ENCODE data around the gene LSM7.

The LSM7 gene

GRCh38 chr19:2365201-2365970 is 37.0 kb upstream of the LSM7 start:
- no peaks in the 10 kb centered on the region; the same call in 1 of the 2 replicates for H3K27me3 ChIP-seq (ENCODE audit: insufficient read depth, low read length)

DNA sequence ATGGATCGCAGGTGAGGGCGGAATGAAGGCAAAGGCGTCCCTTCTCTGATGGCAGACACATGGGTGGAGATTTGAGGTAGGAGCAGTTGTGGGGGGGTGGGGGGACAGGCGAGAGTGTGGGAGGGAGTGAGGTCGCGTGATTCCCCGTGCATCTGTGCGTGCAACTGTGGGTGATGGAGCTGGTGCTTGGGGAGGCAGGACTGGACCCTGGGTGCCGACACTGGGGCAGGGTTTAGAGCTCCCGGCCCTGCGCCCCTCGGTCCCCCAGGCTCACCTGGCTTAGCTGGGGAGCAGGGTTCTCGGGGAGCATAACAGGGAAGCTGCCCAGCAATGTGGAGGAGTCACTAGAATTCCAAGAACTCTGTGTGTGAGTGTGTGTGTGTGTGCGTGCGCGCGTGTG is 35.0 kb upstream of the LSM7 start:
- Histone ChIP-seq H3K36me3 (ENCODE audit: insufficient read depth, low read length) (no peaks in the 10 kb centered on the region), H3K9me2 (ENCODE audit: low read depth, low read length) (no peaks in the 10 kb centered on the region), H3K27me3 (ENCODE audit: insufficient read depth, low read length) (peaks cover 5% of the 10 kb centered on the region; the same call in 1 of the 2 replicates), H3K79me2 (ENCODE audit: insufficient read depth, low read length) (no peaks in the 10 kb centered on the region), H2AFZ (ENCODE audit: low read length) (no peak overlapping the region), H3K27ac (ENCODE audit: low read depth, low read length, poor library complexity, severe bottlenecking) (no peak overlapping the region), H3F3A (ENCODE audit: insufficient read depth, low read length) (no peaks in the 10 kb centered on the region), H3K9ac (ENCODE audit: low read length) (no peak overlapping the region), H3K4me3 (ENCODE audit: low read depth, low read length, poor library complexity, severe bottlenecking) (no peak overlapping the region), H4K20me1 (ENCODE audit: insufficient read depth, low read length) (no peaks in the 10 kb centered on the region), H3K4me2 (ENCODE audit: low read length) (no peak overlapping the region), H3K4me1 (ENCODE audit: insufficient read depth, low read length, severe bottlenecking) (no peaks in the 10 kb centered on the region), H3K9me3 (ENCODE audit: low read length) (no peaks in the 10 kb centered on the region)
- TF ChIP-seq, protein P1, sequence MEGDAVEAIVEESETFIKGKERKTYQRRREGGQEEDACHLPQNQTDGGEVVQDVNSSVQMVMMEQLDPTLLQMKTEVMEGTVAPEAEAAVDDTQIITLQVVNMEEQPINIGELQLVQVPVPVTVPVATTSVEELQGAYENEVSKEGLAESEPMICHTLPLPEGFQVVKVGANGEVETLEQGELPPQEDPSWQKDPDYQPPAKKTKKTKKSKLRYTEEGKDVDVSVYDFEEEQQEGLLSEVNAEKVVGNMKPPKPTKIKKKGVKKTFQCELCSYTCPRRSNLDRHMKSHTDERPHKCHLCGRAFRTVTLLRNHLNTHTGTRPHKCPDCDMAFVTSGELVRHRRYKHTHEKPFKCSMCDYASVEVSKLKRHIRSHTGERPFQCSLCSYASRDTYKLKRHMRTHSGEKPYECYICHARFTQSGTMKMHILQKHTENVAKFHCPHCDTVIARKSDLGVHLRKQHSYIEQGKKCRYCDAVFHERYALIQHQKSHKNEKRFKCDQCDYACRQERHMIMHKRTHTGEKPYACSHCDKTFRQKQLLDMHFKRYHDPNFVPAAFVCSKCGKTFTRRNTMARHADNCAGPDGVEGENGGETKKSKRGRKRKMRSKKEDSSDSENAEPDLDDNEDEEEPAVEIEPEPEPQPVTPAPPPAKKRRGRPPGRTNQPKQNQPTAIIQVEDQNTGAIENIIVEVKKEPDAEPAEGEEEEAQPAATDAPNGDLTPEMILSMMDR (IDR thresholded peaks at IDR 0.05; ENCODE audit: low read length) = no peak
- TF ChIP-seq EZH2 (IDR thresholded peaks at IDR 0.05; ENCODE audit: borderline replicate concordance, low read length) = no peak

More at GRCh38 chr19:2365201-2365970, 37.0 kb upstream of the LSM7 start:
- TF ChIP-seq, protein P1 (IDR thresholded peaks at IDR 0.05; ENCODE audit: low read length) = no peak
- TF ChIP-seq EZH2 (IDR thresholded peaks at IDR 0.05; ENCODE audit: borderline replicate concordance, low read length) = no peak
- Histone ChIP-seq H3K4me1 (ENCODE audit: insufficient read depth, low read length, severe bottlenecking) (no peaks in the 10 kb centered on the region), H3K9me3 (ENCODE audit: low read length) (0 out of 2 replicates have a peak, but pooled peaks cover 3% of the 10 kb centered on the region), H2AFZ (ENCODE audit: low read length) (no peak overlapping the region), H3K9me2 (ENCODE audit: low read depth, low read length) (no peaks in the 10 kb centered on the region), H3K4me2 (ENCODE audit: low read length) (no peak overlapping the region), H3K9ac (ENCODE audit: low read length) (no peak overlapping the region), H3K36me3 (ENCODE audit: insufficient read depth, low read length) (no peaks in the 10 kb centered on the region; the same call in 1 of the 2 replicates), H3K79me2 (ENCODE audit: insufficient read depth, low read length) (no peaks in the 10 kb centered on the region), H3K4me3 (ENCODE audit: low read depth, low read length, poor library complexity, severe bottlenecking) (no peak overlapping the region), H3F3A (ENCODE audit: insufficient read depth, low read length) (no peaks in the 10 kb centered on the region), H4K20me1 (ENCODE audit: insufficient read depth, low read length) (no peaks in the 10 kb centered on the region), H3K27ac (ENCODE audit: low read depth, low read length, poor library complexity, severe bottlenecking) (no peak overlapping the region)

DNA sequence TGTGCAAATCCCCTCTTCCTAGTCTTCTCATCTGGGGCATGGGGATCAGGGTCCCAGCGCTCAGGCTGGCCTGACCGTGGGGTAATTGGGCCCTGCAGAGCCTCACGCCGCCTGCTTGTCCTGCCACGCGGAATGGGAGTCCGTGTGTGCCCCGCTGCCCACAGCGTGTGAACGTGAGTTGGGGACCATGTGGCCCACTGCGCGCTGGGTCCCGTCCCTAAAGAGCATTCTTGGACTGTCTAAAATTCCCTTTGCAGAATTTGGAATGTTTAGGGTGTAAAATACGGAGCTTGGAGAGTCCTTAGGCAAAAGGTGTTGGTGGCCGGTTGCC is 34.5 kb upstream of the LSM7 start:
- Histone ChIP-seq H3K9me3 (ENCODE audit: low read length) (no peaks in the 10 kb centered on the region), H2AFZ (ENCODE audit: low read length) (no peak overlapping the region)
- TF ChIP-seq, protein P1 (IDR thresholded peaks at IDR 0.05; ENCODE audit: low read length) = no peak
- no peak for TF ChIP-seq EZH2 (IDR thresholded peaks at IDR 0.05; ENCODE audit: borderline replicate concordance, low read length)

More for the DNA sequence above, 34.5 kb upstream of the LSM7 start:
- H3F3A ChIP-seq (ENCODE audit: insufficient read depth, low read length) = no peaks in the 10 kb centered on the region
- H3K4me1 ChIP-seq (ENCODE audit: insufficient read depth, low read length, severe bottlenecking) = no peaks in the 10 kb centered on the region
- H3K9me2 ChIP-seq (ENCODE audit: low read depth, low read length) = no peaks in the 10 kb centered on the region
- H3K4me2 ChIP-seq (ENCODE audit: low read length) = no peak overlapping the region
- peaks cover 5% of the 10 kb centered on the region; the same call in 1 of the 2 replicates for H3K27me3 ChIP-seq (ENCODE audit: insufficient read depth, low read length)
- no peak overlapping the region for H3K27ac ChIP-seq (ENCODE audit: low read depth, low read length, poor library complexity, severe bottlenecking)
- no peaks in the 10 kb centered on the region for H3K36me3 ChIP-seq (ENCODE audit: insufficient read depth, low read length)
- no peak overlapping the region for H3K9ac ChIP-seq (ENCODE audit: low read length)
- no peak overlapping the region for H3K4me3 ChIP-seq (ENCODE audit: low read depth, low read length, poor library complexity, severe bottlenecking)
- no peaks in the 10 kb centered on the region for H4K20me1 ChIP-seq (ENCODE audit: insufficient read depth, low read length)
- no peaks in the 10 kb centered on the region for H3K79me2 ChIP-seq (ENCODE audit: insufficient read depth, low read length)

Data from OCI-LY1 (cell line).